HG02759 (cell line): ENCODE measurements around the gene ZNF500.
"Not testable (repeated sequence)": the region's sequence is repeated elsewhere in the genome, so short reads cannot be mapped to it uniquely, and the experiment has no call there.

Source experiments
- ATAC-seq: cut with Tn5 transposase; IDR thresholded peaks from one replicate; pipeline ENCODE4 v1.9.1; 2021; ENCODE audit warnings: mild to moderate bottlenecking, moderate library complexity; ENCODE audit not compliant: unreplicated experiment

ZNF500 gene

GRCh38 chr16:4746991-4747574 lies 19.9 kb downstream of the ZNF500 start:
- no peak for ATAC-seq

GRCh38 chr16:4746215-4746614 lies 20.7 kb downstream of the ZNF500 start:
- no peak for ATAC-seq

- no peak for ATAC-seq
Observed at GRCh38 chr16:4745274-4745569, 21.7 kb downstream of the ZNF500 start.

- ATAC-seq = no peak
Observed at GRCh38 chr16:4744555-4745273, 22.2 kb downstream of the ZNF500 start.

- ATAC-seq = no peak
Observed at GRCh38 chr16:4743226-4743878, 23.6 kb downstream of the ZNF500 start.

- ATAC-seq = not testable (repeated sequence)
Observed at GRCh38 chr16:4738370-4738769, 28.6 kb downstream of the ZNF500 start.

DNA sequence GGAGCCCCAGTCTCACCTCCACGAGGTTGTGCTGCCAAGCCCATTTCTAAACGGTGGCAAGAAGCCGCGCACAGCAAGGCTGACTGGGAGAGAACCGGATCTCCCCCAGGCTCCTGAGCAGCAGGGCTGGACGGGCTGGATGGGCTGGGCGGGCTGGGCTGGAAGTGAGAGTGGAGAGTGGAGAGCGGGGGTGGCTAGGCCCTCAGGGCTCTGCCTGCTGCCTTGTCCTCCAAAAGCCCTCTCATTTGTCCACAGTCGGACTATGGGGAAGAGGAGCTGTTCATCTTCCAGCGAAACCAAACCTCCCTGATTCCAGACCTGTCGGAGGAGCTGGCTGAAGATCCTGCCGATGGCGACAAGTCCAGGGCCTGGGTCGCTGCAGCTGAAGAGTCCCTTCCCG lies 29.4 kb downstream of the ZNF500 start:
- no peak for ATAC-seq

DNA sequence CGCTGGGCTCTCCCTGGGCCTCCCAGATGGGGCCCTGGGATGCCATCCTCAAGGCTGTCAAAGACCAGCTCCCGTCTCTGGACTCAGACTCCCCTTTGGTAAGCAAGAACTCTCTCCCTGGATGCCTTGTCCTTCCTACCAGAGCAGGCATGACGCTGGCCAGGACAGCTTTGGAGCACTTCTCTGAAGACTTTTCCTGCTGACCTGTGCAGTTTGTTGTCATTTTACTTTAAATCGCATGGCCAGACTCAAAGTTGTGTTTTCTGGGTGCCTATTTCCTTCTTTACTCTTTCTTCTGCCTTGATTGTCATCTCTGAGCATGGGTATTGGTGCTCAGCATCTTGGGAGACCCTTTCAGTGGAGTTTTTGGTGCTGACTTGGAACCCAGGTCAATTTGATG lies 30.4 kb downstream of the ZNF500 start:
- no peak for ATAC-seq

GRCh38 chr16:4734730-4735535 lies 32.0 kb downstream of the ZNF500 start:
- peak; percentile 68 for ATAC-seq

DNA sequence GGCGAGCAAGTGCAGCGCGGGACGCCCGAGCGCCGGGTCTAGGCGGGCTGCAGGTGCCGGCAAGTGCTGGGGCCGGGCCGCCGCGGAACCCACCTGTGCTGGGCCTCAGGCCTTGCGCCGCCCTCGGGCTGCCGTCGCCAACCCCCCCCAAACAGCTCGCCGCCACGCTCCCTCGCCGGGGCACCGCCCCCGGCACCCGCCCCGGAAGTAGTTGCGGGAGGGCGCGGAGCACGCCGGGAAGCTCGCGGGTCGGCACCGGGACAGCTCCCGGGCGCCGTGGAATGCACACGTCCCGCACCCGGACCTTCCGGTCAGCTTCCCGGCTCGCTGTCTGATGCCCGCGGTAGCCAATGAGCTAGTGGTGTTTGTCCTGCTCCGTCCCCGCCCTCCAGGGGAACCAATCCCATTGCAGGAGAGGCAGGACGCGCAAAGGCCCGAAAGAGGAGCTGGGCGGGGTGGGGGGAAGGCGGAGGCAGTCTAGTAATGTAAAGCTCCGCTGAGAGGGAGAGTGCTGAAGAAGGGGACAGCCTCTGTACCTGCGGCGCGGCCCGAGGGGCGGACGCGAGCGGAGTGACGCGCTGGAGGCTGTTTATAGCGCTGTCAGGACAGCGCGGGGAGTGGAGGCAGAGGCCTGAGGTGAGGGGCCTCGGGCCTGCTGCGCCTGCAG lies 32.8 kb downstream of the ZNF500 start, which contains the start of the genes ANKS3 and DNAAF8:
ANKS3 (minus strand) TSS at position 209 of the 667 bp plus-strand sequence. CDS start 4,122 bp downstream, outside the sequence.
DNAAF8 (plus strand) TSS at position 475 of the 667 bp plus-strand sequence. CDS start 1,978 bp downstream, outside the sequence.
- ATAC-seq = peak; percentile 80

DNA sequence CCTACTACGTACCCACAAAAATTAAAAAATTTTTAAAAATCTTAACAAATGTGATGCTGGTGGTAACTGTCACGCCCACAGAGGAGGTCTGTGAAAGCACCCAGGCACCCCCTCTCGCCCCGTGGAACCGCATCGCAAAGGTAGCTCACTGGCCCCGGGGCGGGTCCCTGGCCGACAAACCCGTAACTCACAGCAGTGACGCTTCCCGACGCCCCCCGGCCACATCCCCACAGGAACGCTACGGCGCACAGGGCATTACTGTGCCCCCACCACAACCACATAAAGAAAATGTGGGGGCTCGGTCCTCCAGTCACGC lies 33.3 kb downstream of the ZNF500 start:
- no peak for ATAC-seq

- ATAC-seq = no peak
Observed at GRCh38 chr16:4733211-4733742, 33.7 kb downstream of the ZNF500 start.

DNA sequence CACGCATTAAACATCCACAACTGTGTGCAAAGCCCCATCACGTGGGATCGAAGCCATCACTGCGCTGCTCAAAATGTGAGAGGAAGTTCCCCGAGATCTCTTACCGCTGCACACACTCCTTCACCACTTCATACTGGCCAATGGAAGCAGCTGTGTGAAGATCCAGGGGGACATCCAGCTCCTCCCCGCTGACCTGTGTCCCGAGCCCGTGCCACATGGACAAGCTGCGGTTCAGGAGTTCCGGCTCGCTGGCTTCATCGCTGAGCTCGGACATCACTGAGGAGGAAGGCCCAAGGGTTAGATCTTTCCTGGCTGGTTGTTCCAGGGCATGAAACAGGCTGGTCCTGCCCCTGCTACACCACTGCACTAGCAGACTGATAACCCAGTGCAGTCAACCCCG lies 37.1 kb downstream of the ZNF500 start:
- no peak for ATAC-seq

GRCh38 chr16:4728676-4729075 lies 38.3 kb downstream of the ZNF500 start:
- ATAC-seq = no peak

DNA sequence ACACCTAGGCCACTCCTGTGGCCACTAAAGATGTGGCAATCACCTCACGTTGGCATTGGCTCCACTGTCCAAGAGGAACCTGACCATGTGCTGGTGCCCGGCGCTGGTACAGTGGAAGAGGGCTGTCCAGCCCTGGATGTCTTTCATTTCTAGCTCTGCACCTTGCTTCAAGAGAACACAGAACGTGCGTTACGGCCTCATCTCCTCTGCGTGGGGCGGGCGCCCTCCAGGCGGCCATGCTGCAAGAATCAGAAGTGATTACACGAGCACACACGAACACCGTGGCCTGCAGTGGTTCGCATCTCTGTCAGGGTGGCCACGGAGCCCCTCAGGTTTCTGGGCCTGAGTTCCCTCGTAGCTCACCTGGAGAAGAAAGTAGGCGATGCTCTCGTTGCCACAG lies 40.3 kb downstream of the ZNF500 start:
- ATAC-seq = no peak

GRCh38 chr16:4724661-4725270 lies 42.2 kb downstream of the ZNF500 start:
- ATAC-seq = no peak

GRCh38 chr16:4723071-4723767 lies 43.7 kb downstream of the ZNF500 start:
- no peak for ATAC-seq

GRCh38 chr16:4718466-4718865 lies 48.5 kb downstream of the ZNF500 start:
- no peak for ATAC-seq

- ATAC-seq = no peak
Observed at GRCh38 chr16:4714996-4715395, 52.0 kb downstream of the ZNF500 start.
